GM19099 (cell line): ENCODE results near the gene LRRC51.

Experiments
- POLR2A ChIP-seq: IDR thresholded peaks from 3 replicates; pipeline ENCODE4 v1.6.1; 2011; ENCODE audit warnings: low read depth; ENCODE audit not compliant: insufficient read length; ENCODE audit errors: extremely low read depth

LRRC51 gene

DNA sequence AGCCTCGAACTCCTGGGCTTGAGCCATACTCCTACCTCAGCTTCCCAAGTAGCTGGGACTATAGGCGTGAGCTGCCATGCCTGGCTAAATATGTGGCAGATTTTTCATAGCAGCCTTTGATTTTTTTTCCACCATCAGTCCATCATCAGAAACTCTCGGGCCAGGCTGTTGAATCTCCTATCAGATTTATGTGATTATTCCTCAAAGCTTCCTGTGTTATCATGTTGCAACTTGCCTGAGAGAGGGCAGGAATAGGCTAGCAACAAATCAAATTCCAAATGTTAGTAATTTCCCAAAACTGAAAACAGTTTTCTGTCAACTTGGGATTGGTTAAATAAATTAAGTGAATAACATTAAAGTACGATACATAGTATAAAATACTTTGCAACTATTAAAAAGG is 3.4 kb downstream of the LRRC51 start:
- TF ChIP-seq POLR2A: no peak

GRCh38 chr11:72084965-72085364 is 4.3 kb downstream of the LRRC51 start:
- no peak for TF ChIP-seq POLR2A

DNA sequence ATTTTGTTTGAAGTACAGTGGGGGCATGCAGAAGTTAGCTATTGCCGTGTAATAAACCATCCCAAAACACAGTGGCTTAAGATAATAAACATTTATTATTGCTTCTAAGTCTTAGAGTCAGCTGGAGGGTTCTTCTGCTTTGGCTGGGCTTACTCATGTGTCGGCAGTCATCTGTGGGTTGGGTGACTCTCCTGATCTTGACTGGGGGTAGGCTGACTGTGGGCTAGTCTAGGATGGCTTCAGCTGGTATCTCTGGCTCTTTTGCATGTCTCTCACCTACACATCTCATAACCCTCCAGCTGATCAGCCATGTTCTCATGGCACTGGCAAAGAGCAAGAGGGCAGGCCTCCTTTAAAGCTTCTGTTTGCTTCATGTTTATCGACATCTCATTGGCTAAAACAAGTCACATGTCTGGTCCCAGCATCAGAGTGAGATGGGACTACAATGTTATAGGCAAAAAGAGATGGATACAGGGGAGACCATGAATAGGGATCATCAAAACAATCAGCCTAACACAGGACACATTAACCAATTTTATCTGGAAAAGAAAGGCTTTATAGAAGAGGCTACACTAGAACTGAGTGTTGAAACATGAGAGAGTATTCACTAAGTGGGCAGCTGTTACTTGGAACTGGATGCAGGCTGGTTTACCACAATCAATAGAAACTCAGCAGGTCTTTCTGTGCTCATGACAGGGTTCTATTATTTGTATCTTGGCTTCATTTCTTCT is 5.1 kb downstream of the LRRC51 start:
- TF ChIP-seq POLR2A: no peak

- TF ChIP-seq POLR2A: no peak
Observed at GRCh38 chr11:72088076-72088808, 7.6 kb downstream of the LRRC51 start.

DNA sequence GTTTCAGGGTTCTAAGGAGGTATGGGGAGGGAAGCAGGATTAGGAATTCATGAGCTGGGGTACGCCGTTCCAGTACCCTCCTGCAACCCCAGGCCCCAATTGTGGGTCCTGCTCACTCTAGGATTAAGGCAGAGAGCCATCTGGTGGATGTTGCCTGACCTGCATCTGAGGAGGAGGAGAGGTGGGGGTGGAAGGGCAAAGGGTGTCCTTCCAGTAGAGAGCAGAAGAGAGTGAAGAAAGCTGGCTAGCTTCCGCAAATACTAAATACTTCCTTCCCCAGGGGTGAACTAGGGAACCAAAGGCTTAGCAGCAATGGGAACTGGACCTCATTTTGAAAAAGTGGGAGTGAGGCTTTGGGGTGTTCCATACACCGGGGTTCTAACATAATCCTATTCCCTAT is 10.6 kb downstream of the LRRC51 start:
- no peak for TF ChIP-seq POLR2A

DNA sequence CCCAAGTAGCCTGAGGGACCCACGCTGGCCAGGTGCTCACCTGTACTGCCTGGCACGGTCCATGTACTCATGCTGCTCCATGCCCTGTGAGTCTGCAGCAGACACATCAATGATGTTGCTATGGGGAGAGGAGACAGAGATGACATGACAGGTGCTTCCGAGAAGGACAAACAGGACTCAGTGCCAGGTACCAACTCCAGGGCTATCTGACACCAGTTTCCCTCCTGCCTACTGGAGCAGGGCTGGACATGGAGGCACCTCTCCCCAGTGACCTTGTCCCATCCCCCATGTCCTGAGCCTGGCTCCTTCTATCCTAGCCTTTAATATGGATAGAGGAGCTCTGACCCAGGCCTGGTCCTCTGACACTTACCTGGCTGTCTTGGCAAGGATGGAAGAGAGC is 18.1 kb downstream of the LRRC51 start:
- TF ChIP-seq POLR2A: no peak

- TF ChIP-seq POLR2A: no peak
Observed at GRCh38 chr11:72100009-72100408, 19.4 kb downstream of the LRRC51 start.

DNA sequence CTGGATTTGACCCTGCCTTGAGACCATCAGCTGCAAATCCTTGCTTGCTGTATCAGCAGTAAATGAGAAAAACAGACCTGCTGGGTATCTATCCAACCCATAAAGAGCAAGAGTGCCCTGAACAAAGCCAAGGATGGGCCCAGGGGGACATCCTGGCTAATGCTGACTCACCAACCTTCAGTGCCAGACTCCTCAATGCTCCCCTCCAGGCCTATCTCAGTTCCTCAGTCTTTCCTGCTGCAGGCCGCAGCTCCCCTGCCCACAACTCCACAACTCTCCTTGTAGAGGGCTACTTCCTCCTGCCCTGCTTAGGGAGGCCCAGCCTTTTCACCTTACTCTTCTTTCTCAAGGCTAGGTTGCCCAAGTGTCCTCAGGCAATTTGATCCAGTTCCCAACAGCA is 19.8 kb downstream of the LRRC51 start:
- TF ChIP-seq POLR2A: no peak

DNA sequence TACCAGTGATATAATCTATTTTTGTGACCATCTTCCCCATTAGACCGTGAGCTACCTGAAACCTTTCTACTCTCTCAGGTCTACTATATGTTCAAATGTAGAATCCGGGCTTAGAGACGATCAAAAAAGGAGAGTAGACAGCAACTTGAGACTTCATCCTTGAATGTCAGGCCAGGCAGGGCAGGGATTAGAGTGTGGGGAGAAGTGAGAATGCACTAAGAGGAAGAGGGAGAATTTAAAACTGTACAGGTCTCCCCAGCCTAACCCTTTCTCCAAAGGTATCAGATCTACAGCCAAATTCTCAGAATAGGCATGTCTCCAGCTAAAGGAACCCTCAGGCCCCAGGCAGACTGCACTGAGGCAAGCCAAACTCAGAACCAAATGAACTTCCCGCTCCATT is 21.5 kb downstream of the LRRC51 start:
- TF ChIP-seq POLR2A: no peak

GRCh38 chr11:72102631-72102945 is 21.9 kb downstream of the LRRC51 start:
- no peak for TF ChIP-seq POLR2A

DNA sequence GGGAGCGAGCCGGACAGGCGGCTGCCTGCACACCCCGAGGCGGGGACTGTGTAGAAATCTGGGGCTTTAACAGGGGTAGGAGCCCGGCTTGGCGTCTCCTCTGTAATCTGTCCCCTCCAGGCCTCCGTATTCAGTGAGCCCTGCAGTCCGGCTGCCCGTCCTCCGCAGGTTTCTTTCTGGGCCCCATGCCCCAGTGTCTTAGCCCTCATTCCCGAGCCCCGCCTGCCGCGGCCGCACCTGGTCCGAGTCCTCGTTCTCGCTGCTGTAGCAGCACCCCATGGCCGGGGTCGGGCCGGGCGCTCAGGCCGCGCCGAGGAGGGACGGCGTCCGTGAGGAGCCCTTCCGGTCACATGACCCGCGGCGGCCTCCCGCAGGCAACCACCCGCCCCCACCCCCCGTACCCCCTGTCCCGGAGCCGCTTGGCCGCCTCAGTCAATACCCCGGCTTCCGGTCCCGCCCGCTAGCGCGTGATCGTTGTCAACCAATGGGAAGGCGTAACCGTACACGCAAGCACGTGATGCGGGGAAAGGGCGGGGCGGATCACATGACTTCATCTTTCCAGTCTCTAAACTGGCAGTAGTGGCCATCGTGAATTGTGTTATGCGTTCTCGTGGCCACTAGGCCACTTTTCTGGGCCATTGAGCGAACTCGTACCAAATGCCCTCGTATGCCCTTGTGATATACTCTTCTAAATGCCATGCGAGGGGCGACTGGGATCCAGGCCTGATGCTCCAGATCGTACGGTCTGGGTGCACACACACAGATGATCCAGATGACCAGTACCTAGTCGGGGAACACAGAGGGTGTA is 22.5 kb downstream of the LRRC51 start, which contains the start of gene LAMTOR1:
Gene LAMTOR1, minus strand, starts transcription at position 352 of the 808 bp plus-strand sequence. Its CDS starts 73 bp downstream, at position 279.
- peak; percentile 95 for TF ChIP-seq POLR2A

DNA sequence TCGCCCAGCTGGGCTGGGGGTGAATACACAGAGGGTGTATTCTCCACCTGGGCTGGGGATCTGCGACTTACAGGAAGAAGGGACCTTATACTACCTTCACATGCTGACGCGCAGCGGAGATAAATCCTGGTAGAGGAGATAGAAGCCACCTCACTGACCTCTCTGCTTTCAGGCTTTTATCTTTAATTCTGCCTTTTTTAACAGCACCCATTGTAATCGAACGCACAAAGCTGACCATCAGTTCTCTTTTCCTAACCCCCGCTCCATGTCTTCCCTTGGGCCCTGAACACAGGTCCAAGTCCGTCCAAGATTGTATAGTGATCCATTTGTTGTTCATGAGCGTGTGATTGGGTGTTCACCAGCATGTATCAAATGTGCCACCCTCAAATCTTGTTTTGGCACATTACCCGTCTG is 23.1 kb downstream of the LRRC51 start:
- no peak for TF ChIP-seq POLR2A

DNA sequence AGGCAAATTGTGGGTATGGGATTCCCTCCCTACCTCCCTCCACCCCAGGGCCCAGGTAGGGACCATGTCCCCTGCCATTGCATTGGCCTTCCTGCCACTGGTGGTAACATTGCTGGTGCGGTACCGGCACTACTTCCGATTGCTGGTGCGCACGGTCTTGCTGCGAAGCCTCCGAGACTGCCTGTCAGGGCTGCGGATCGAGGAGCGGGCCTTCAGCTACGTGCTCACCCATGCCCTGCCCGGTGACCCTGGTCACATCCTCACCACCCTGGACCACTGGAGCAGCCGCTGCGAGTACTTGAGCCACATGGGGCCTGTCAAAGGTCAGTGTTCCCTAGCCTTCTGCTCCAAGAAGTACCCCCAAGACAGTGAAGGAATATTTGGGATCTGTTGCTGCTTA is 25.2 kb downstream of the LRRC51 start, which contains the start of gene TOMT:
Gene TOMT, plus strand, starts transcription at position 37 of the 400 bp plus-strand sequence. Its CDS starts 28 bp downstream, at position 65.
- TF ChIP-seq POLR2A: no peak

GRCh38 chr11:72111300-72112142 is 30.9 kb downstream of the LRRC51 start:
- no peak for TF ChIP-seq POLR2A
